ENCODE data around the gene CRPPA.

CRPPA gene

DNA sequence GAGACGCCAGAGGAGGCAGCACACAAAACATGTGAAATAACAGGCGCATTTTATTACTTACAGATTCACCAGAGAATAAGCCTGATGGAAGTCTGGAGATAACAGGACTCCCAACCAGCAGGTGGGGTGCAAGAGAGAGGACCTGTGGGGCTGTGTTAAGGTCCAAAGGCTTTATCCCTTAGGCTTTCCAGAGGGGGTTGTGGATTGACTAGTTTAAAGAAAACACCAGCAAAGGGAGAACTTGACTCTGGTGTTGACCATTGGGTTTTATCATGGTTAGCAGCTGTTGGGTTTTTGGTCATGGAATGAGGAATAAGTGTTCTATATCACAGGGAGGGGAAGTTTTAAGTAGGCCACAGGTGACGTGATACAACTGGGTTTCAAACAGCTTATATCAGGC lies 1.6 kb upstream of the CRPPA start:
- DNase-seq: no peak

- no peak for DNase-seq
Observed at GRCh38 chr7:16422103-16422435, 731 bp upstream of the CRPPA start.

DNA sequence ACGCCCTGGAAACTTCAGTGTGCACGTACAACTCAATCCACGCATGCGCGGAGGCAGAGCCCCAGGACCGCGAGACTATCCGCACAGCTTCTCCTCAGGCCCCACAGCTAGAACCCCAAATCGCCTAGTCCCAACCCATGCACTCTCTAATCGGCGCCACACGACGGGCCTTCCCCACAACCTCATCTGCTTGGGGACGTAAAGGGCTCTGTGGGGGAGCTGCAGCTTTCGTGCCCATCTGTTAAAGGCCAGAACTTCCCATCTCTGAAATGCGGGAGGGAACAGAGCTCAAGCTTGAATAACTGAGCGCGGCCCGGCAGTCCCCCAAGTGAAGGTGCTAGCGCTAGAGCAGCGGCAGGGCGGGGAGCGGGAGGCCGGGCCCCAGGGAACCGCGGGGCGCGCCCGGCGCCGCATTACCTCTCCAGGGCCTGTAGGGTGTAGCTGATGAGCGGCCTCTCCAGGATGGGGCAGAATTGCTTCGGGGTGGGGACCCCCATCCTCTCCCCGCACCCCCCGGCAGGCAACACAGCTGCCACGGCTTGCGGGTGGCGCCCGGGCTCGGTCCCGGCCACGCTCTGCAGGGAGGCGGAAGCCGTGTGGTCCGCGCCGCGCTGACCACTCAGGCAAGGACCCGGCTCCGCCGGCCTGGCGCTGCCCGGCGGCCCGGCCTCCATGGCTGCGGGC lies 547 bp downstream of the CRPPA start:
- peak; percentile 72 to 85 for DNase-seq

GRCh38 chr7:16420329-16420648 lies 1.0 kb downstream of the CRPPA start:
- no peak for DNase-seq

DNA sequence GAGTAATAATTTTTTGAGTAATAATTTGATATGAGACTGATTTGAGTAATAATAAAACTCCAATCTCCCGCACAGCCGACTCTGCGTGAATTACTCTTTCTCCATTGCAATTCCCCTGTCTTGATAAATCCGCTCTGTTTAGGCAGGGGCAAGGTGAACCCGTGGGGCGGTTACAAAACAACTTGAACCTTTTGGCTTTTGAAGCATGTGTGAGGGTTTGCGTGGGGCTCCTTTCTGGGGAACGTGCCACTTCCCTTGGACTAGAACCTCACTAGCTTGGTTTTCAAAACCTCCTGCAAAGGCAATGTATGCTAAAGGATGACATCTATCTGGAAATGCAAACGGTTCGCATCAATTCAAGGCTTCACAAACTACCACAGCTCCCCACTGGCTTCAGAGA lies 1.5 kb downstream of the CRPPA start:
- no peak for DNase-seq

GRCh38 chr7:16419126-16419525 lies 2.2 kb downstream of the CRPPA start:
- DNase-seq: no peak

GRCh38 chr7:16417906-16418305 lies 3.4 kb downstream of the CRPPA start:
- peak; percentile 43 to 74 for DNase-seq

GRCh38 chr7:16416289-16417282 lies 4.8 kb downstream of the CRPPA start:
- no peak for DNase-seq

DNA sequence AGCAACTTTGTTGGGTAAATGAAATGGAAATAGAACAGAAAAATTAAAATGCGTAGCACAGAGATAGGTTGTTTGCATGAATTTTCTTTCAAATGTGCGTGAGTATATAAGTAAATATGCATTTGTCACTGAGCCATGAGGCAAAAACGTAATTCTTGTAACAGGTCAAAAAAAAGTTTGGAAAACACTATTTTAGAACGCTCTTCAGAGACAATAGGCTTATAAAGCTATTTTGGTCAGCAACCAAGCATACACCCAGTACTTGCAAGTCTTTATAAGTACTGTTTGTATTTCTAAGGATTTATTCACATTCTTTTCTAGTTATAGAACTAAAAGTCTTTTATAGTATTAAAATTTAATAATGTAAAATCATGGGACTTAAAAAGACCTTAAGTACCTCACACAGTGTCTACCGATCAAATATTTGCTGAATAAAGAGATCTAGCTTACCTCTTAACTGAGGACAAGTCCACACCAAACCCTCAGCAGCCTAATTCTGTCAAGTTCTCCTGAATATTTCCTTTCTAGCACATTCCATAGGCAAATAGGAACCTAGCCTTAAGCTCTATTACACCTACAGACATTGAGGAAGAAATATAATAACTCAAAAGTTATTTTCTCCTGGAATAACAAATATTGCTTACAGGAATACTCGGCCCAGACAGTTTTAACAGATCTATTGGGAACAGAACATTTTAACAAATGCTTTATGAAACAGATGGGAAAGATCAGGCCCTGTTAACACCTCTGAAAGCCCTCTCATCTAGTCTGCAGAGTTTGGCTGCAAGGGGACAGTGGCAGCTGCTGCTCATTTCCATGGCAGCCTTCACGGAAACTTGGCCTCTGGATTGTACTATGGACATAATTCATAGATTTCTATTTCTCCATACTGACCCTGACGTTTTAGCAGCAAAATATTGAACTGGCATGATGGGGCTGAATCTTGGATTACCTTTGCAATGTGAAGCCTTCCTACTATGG lies 8.8 kb downstream of the CRPPA start:
- no peak for DNase-seq

DNA sequence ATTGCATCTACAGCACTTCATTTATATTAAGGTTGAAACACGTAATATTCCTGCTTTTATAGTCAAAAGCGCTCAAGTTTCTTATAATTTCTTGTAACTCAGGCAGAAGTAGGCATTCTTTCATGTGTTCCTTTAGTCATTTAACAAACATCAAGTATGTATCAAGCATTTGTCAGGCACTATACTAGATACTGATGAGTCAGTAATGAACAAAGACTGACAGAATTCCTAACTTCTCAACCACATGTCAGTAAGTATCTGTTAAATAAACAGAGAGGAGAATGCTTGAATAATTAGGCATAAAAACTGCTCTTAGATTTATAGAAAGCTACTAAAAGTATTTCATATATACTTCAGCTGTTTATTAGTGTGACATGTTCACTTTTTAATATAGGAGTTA lies 9.9 kb downstream of the CRPPA start:
- DNase-seq: no peak

DNA sequence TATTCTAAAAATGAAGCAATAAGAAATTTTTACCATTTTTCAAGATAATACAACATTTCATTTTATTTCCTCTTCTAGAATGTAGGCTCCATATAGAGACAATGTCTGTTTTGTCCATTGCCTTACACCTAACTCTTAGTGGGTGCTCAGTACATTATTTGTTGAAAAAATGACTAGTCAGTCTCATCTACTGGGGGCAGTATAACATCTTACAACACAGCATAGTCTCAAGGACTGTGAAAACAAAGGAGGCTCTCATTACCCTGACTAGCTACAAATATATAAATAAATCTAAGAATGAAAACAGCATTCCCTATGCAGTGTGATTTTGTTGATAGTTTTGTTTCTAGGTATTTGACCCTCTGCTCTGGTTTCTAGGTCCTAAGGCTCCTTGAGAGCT lies 11.6 kb downstream of the CRPPA start:
- no peak for DNase-seq

DNA sequence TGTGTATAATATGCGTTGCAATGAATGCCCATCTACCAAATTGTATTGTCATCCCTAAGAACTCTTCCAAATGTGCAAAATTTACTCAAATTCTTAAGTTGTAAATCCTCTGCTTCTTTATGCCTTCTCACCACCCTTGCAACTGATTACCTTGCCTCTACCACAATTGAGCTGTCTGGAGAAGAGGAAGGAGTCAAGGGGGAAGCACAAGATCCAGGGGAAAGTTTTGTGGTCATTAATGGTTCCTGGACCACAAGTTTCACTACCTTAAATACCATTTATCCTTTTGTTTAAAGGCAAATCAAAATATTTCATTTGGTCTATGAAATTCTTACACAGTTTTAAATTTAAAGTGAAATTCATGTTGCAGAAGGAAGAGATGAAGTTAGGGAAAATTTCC lies 16.7 kb downstream of the CRPPA start:
- DNase-seq: peak; percentile 21 to 53

- no peak for DNase-seq
Observed at GRCh38 chr7:16403475-16403874, 17.9 kb downstream of the CRPPA start.

- no peak for DNase-seq
Observed at GRCh38 chr7:16402940-16403339, 18.4 kb downstream of the CRPPA start.

- DNase-seq: no peak
Observed at GRCh38 chr7:16402091-16402490, 19.2 kb downstream of the CRPPA start.

- DNase-seq: no peak
Observed at GRCh38 chr7:16400893-16401275, 20.5 kb downstream of the CRPPA start.

GRCh38 chr7:16399916-16400892 lies 21.1 kb downstream of the CRPPA start:
- no peak for DNase-seq

DNA sequence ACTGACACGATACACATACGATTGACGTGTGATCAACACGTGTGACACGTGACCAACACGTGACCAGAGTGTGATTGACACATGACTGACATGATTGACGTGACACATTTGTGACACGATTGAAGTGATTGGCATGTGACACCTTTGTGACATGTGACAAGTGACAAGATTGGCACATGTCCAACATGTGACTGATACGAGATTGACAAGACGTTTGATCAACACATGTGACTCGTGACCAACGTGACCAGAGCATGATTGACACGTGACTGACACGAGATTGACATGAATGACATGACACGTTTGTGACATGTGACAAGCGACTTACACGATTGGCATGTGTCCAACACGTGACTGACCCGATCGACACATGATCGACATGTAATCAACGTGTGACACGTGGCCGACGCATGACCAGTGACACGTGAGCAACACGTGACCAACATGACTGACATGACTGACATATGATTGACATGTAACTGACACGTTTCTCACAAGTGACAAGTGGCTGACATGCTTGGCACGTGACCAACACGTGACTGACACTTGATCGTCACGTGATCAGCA lies 22.0 kb downstream of the CRPPA start:
- no peak for DNase-seq

DNA sequence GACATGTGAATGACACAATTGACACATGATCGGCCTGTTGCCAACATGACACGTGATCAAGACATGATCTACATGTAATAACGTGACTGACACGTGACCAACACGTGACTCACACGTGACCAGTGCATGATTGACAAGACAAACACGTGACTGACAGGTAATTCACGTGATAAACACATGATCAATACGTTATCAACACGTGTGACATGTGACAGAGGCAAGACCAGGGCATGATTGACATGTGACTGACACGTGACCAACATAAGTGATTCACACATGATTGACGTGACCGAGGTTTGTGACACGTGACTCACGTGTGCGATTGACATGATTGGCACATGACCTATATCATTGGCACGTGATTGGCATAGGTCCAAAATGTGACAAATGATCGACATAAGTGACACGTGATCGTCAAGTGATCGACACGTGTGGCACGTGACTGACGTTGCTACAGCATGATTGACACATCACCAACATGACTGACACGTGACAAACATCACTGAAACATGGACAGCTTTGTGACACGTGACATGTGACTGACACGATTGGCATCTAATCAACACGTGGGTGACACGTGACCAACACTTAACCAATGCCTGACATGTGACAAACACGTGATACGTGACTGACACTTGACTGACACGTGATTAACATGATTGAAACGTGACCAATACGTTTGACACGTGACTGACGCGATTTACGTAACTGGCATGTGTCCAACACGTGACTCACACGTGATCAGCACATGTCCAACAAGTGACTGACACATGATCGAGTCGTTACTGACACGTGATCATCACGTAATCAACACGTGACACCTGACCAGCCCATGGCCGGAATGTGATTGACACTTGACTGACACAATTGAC lies 23.0 kb downstream of the CRPPA start:
- no peak for DNase-seq

- no peak for DNase-seq
Observed at GRCh38 chr7:16397501-16398145, 23.7 kb downstream of the CRPPA start.
